Measurements from ENCODE around the gene RAET1L. TPM values are rescaled to one million over a fixed set of nuclear protein-coding genes. Genes with fewer than 3 reads are reported as not detected.

The RAET1L gene
- total and polyA plus RNA-seq, 9 of the 15 experiments (the other 6 are each of a cell fraction or from before 2014, with no cell fraction given): not detected

DNA sequence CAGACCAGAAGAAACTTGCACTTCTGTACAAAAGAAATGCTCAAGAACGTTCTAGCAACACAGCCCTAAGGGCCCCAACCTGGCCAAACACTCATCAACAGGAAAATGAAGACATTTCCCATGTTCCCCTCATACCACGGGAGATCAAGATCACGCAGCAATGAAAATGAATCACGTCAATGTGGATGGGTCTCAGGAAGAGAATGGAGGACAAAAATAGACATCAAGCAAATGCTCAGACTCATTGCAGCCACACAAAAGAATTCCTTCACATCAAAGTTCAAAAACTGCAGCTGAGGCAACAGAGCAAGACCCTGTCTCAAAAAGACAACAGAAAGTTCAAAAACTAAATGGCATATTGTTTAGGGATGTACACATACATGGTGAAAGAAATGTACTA is 25.5 kb upstream of the RAET1L start:
- in situ Hi-C loops (cut with MboI): loop anchor here (25.0 kb wide), 1 partner anchor 761 kb away; no protein-coding TSS in a partner anchor
- Histone ChIP-seq H3K79me2 (ENCODE audit: control insufficient read depth, insufficient read depth, low read length) (no peaks in the 10 kb centered on the region), H3K4me1 (replicated peaks in 1 of 2; ENCODE audit: control insufficient read depth in 2 of 2, insufficient read depth in 2 of 2, low read length in 2 of 2) (no peaks in the 10 kb centered on the region), H4K20me1 (replicated peaks; ENCODE audit: control insufficient read depth, insufficient read depth, low read length) (0 out of 2 replicates have a peak, but pooled peaks cover 4% of the 10 kb centered on the region), H3K27ac (ENCODE audit: extremely low read depth, low read depth, low read length) (no peak overlapping the region), H2AFZ (ENCODE audit: low read depth, low read length) (no peak overlapping the region), H3K4me3 (no peak overlapping the region), H3K4me2 (ENCODE audit: insufficient read depth, low read length) (no peak overlapping the region), H3K36me3 (ENCODE audit: control insufficient read depth, insufficient read depth, low read length) (no peaks in the 10 kb centered on the region), H3K9me1 (ENCODE audit: control insufficient read depth, insufficient read depth, low read length) (no peaks in the 10 kb centered on the region), H3K9ac (ENCODE audit: insufficient read depth in 1 of 2, low read depth in 2 of 2, low read length in 2 of 2) (no peak overlapping the region), H3K9me3 (replicated peaks; ENCODE audit: control insufficient read depth, insufficient read depth, low read depth, low read length) (no peaks in the 10 kb centered on the region; the same call in 1 of the 2 replicates), H3K27me3 (ENCODE audit: control insufficient read depth in 2 of 2, insufficient read depth in 2 of 2, low read length in 2 of 2) (peaks cover 50 to 65% of the 10 kb centered on the region in 2 experiments)
- FAIRE-seq (no peak), DNase-seq (ENCODE audit: extremely low read depth in 1 of 4, low spot score in 3 of 4) (no peak), ATAC-seq (no peak)
- 0% methylated on average over 4 of the region's 4 CpGs for WGBS (ENCODE audit: insufficient coverage, low coverage, missing lambda C conversion rate)
- no TSS peak for BruUV-seq (replicated peaks)
- CTCF ChIA-PET (ENCODE audit: low intra/inter-chr PET ratio): no interaction called here
- intact Hi-C loops (cut with micrococcal nuclease): no loop called here
- TF ChIP-seq TCF7 (IDR thresholded peaks at IDR 0.05; ENCODE audit: borderline replicate concordance) (no peak), ZNF57 (CRISPR knock-in tag; IDR thresholded peaks at IDR 0.05) (no peak), MCM7 (IDR thresholded peaks at IDR 0.05) (no peak), RFX7 (CRISPR knock-in tag; IDR thresholded peaks at IDR 0.05) (no peak), NUFIP1 (IDR thresholded peaks at IDR 0.05; ENCODE audit: partially characterized antibody) (no peak), ZBTB9 (CRISPR knock-in tag; IDR thresholded peaks at IDR 0.05) (no peak), CCNT2 (IDR thresholded peaks at IDR 0.05; ENCODE audit: borderline replicate concordance, extremely low read depth, insufficient read length, low read depth, low read length) (no peak), MYC (IDR thresholded peaks at IDR 0.05; ENCODE audit: low read depth, low read length) (no peak), MYC (CRISPR knock-in tag; IDR thresholded peaks at IDR 0.05; ENCODE audit: borderline replicate concordance, low read depth) (no peak), ATF1 (CRISPR knock-in tag; IDR thresholded peaks at IDR 0.05) (no peak), ATF1 (tag; IDR thresholded peaks at IDR 0.05) (no peak), RBM22 (IDR thresholded peaks at IDR 0.05; ENCODE audit: low read depth, low read length, poor library complexity, severe bottlenecking) (no peak), PRMT5 (CRISPR knock-in tag; IDR thresholded peaks at IDR 0.05) (no peak), PBX2 (CRISPR knock-in tag; IDR thresholded peaks at IDR 0.05; ENCODE audit: low read depth) (no peak), PBX2 (tag; conservative IDR thresholded peaks at IDR 0.05; ENCODE audit: low read depth) (no peak)
- POLR2A ChIA-PET: no interaction called here

Measured in K562 (cell line).